Gastrocnemius medialis (tissue), 4 donors: Measurements from ENCODE around the gene FYCO1.

ENCODE experiments used
- POLR2A ChIP-seq, 2 donors: fragments of 450-650 bp; IDR thresholded peaks; one replicate each; pipeline ENCODE4 v1.6.1; 2017; ENCODE audit warnings: antibody characterized with exemption in 2 of 2, mild to moderate bottlenecking in 2 of 2, moderate library complexity in 2 of 2
- TF ChIP-seq, protein P1 (sequence below), 5 experiments: fragments of 450-650 bp in 3 of 5; fragments of 200-600 bp in 2 of 5; sonication (generic) in 2 of 5; IDR thresholded peaks in 4 of 5; conservative IDR thresholded peaks in 1 of 5; 1 replicate in 4 of 5; 2 replicates in 1 of 5; pipeline ENCODE4 v1.5.1; 2016 to 2019; ENCODE audit warnings: antibody characterized with exemption in 5 of 5, mild to moderate bottlenecking in 3 of 5, moderate library complexity in 3 of 5

DNA sequence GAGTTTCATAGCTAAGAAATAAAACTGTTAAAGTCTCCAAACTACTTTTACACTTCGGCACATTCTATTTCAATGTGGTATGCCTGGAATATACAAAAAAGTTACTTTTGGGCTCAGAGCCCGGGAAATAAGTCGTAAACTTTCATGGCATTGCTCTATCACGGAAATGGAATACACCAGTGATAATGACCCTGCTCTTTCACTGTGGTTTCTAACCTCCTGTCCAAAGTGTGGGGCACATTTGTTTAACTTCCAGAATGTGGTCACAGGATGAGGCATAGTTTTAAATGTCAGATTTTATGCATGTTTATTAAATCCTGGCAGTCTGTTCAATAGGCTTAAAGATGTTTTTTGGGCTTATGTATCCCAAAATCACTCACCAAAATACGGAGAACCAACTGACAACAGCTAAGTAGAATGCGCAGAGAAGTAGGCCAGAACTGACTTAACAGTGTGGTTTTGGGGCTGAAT lies 47.3 kb downstream of the FYCO1 start:
- TF ChIP-seq, protein P1, sequence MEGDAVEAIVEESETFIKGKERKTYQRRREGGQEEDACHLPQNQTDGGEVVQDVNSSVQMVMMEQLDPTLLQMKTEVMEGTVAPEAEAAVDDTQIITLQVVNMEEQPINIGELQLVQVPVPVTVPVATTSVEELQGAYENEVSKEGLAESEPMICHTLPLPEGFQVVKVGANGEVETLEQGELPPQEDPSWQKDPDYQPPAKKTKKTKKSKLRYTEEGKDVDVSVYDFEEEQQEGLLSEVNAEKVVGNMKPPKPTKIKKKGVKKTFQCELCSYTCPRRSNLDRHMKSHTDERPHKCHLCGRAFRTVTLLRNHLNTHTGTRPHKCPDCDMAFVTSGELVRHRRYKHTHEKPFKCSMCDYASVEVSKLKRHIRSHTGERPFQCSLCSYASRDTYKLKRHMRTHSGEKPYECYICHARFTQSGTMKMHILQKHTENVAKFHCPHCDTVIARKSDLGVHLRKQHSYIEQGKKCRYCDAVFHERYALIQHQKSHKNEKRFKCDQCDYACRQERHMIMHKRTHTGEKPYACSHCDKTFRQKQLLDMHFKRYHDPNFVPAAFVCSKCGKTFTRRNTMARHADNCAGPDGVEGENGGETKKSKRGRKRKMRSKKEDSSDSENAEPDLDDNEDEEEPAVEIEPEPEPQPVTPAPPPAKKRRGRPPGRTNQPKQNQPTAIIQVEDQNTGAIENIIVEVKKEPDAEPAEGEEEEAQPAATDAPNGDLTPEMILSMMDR (IDR thresholded peaks at IDR 0.05 in 4 of 5, conservative IDR thresholded peaks at IDR 0.05 in 1 of 5), result no peak
- no peak for TF ChIP-seq POLR2A (IDR thresholded peaks at IDR 0.05)
